GM12891 (cell line): ENCODE results near the gene DRD4.

Source experiments
- PAX5 ChIP-seq: IDR thresholded peaks from 2 replicates; pipeline ENCODE4 v1.6.1; 2011; ENCODE audit warnings: low read length, moderate library complexity, mild to moderate bottlenecking; ENCODE audit not compliant: insufficient read depth, severe bottlenecking
- POLR2A ChIP-seq: IDR thresholded peaks from 2 replicates; pipeline ENCODE4 v1.6.1; 2011; ENCODE audit warnings: low read depth, low read length, control low read depth
- POLR2AphosphoS5 ChIP-seq: IDR thresholded peaks from 2 replicates; pipeline ENCODE4 v1.6.1; 2011; ENCODE audit warnings: low read depth, low read length, control low read depth
- POU2F2 ChIP-seq: IDR thresholded peaks from 2 replicates; pipeline ENCODE4 v1.6.1; 2011; ENCODE audit warnings: low read depth, mild to moderate bottlenecking, control low read depth, low read length, moderate library complexity
- SPI1 ChIP-seq: IDR thresholded peaks from 2 replicates; pipeline ENCODE4 v1.6.1; 2011; ENCODE audit warnings: low read depth, low read length, control low read depth
- TAF1 ChIP-seq: IDR thresholded peaks from 2 replicates; pipeline ENCODE4 v1.6.1; 2011; ENCODE audit warnings: low read depth, low read length, control low read depth

DNA sequence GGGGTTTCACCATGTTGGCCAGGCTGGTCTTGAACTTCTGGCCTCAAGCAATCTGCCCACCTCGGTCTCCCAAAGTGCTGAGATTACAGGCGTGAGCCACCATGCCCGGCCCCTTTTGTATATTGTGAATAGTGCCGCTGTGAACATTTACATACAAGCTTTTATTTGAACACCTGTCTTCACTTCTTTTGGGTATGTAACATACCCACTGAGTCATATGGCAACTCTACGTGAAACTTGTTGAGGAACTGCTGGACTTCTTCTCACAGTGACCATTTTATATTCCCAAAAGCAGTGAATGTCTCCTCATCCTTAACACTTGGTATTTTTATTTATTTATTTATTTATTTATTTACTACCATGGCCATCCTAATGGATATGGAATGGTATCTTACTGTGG is 6.2 kb upstream of the DRD4 start:
- TF ChIP-seq POLR2A (no peak), POLR2AphosphoS5 (no peak), TAF1 (no peak), POU2F2 (no peak), SPI1 (peak; percentile 59), PAX5 (no peak)
